GM21825 (cell line): ENCODE data around the gene PCDHGB6.
"Not testable (repeated sequence)": the region's sequence is repeated elsewhere in the genome, so short reads cannot be mapped to it uniquely, and the experiment has no call there.

ENCODE experiments used
- ATAC-seq: cut with Tn5 transposase; IDR thresholded peaks from one replicate; pipeline ENCODE4 v1.9.1; 2021; ENCODE audit warnings: mild to moderate bottlenecking, moderate library complexity; ENCODE audit not compliant: unreplicated experiment

PCDHGB6 gene

DNA sequence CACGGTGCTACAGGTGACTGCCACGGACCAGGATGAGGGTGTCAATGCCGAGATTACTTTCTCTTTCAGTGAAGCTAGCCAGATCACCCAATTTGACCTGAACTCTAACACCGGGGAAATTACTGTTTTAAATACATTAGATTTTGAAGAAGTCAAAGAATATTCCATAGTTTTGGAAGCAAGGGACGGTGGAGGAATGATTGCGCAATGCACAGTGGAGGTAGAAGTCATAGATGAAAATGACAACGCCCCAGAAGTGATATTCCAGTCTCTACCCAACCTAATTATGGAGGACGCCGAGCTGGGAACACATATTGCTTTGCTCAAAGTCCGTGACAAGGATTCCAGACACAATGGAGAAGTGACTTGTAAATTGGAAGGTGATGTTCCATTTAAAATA is 19.2 kb upstream of the PCDHGB6 start:
- ATAC-seq, result no peak

DNA sequence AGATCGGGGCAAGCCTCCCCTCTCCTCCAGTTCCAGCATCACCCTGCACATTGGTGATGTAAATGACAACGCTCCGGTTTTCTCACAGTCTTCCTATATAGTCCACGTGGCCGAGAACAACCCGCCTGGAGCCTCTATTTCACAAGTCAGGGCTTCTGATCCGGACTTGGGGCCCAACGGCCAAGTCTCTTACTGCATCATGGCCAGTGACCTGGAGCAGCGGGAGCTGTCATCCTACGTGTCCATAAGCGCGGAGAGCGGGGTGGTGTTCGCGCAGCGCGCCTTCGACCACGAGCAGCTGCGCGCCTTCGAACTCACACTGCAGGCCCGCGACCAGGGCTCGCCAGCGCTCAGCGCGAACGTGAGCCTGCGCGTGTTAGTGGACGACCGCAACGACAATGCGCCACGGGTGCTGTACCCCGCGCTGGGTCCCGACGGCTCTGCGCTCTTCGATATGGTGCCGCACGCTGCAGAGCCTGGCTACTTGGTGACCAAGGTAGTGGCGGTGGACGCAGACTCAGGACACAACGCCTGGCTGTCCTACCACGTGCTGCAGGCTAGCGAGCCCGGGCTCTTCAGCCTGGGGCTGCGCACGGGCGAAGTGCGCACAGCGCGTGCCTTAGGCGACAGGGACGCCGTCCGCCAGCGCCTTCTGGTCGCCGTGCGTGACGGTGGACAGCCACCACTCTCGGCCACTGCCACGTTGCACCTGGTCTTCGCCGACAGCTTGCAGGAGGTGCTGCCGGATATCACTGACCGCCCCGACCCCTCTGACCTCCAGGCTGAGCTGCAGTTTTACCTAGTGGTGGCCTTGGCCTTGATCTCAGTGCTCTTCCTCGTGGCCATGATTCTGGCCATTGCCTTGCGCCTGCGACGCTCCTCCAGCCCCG is 18.4 kb upstream of the PCDHGB6 start:
- ATAC-seq, result no peak

DNA sequence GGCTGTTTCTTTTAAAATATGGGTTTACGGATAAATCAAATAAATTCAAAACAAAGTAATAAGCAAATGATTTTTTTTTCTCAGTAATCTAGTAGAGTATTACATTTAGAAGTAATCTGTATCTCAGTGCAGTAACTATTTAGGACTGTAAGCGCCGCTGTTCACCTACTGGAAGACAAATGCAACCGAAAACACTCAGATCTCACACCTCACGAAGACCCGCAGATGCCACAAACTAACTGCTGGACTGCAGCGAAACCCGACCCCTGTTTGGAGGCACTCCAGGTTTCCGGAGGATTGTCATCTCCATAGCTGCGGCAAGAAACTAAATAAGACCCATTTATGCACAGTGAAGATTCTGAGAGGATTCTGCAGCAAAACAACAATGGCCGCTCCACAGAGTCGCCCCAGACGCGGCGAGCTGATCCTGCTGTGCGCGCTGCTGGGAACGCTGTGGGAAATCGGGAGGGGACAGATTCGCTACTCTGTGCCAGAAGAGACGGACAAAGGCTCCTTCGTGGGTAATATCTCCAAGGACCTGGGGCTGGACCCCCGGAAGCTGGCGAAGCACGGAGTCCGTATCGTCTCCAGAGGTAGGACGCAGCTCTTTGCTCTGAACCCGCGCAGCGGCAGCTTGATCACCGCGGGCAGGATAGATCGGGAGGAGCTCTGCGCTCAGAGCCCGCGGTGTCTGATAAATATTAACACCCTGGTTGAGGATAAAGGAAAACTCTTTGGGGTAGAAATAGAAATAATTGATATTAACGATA is 15.2 kb upstream of the PCDHGB6 start, which contains the start of gene PCDHGA8:
Gene PCDHGA8 (plus strand): TSS at position 205 of the 770 bp plus-strand sequence. CDS start 181 bp downstream, at position 386.
- no peak for ATAC-seq

DNA sequence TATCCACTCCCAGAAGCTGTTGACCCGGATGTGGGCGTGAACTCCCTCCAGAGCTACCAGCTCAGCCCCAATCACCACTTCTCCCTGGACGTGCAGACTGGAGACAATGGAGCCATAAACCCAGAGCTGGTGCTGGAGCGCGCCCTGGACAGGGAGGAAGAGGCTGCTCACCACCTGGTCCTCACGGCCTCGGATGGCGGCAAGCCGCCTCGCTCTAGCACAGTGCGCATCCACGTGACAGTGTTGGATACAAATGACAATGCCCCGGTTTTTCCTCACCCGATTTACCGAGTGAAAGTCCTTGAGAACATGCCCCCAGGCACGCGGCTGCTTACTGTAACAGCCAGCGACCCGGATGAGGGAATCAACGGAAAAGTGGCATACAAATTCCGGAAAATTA is 14.6 kb upstream of the PCDHGB6 start:
- ATAC-seq, result no peak

DNA sequence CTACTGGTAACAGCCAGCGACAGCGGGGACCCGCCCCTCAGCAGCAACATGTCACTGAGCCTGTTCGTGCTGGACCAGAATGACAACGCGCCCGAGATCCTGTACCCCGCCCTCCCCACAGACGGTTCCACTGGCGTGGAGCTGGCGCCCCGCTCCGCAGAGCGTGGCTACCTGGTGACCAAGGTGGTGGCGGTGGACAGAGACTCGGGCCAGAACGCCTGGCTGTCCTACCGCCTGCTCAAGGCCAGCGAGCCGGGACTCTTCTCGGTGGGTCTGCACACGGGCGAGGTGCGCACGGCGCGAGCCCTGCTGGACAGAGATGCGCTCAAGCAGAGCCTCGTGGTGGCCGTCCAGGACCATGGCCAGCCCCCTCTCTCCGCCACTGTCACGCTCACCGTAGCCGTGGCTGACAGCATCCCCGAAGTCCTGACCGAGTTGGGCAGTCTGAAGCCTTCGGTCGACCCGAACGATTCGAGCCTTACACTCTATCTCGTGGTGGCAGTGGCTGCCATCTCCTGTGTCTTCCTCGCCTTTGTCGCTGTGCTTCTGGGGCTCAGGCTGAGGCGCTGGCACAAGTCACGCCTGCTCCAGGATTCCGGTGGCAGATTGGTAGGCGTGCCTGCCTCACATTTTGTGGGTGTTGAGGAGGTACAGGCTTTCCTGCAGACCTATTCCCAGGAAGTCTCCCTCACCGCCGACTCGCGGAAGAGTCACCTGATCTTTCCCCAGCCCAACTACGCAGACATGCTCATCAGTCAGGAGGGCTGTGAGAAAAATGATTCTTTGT is 13.2 kb upstream of the PCDHGB6 start:
- ATAC-seq, result not testable (repeated sequence)

DNA sequence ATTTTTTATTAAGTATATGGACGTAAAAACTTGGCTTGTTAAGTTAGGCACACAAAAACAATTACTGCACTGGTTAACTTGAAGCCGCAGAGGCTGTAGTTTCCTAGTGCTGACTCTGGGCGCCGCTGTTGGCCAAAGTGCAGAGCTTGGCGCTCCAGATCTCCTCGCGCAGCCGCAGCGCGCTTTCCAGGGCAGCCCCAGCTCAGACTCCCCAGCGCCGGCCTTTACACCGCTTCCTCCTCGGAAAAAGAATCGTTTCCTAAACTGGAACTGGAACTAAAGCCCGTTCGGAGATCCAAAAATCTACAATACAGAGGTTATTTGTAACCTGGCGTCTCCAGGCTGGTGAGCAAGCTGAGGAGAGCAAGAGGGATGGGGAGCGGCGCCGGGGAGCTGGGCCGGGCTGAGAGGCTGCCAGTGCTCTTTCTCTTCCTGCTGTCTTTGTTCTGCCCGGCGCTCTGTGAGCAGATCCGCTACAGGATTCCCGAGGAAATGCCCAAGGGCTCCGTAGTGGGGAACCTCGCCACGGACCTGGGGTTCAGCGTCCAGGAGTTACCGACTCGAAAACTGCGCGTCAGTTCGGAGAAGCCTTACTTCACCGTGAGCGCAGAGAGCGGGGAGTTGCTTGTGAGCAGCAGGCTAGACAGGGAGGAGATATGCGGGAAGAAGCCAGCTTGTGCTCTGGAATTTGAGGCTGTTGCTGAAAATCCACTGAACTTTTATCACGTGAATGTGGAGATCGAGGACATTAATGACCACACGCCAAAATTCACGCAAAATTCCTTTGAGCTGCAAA is 9.9 kb upstream of the PCDHGB6 start, which contains the start of gene PCDHGB5:
Gene PCDHGB5 (plus strand): TSS at position 192 of the 796 bp plus-strand sequence. CDS start 181 bp downstream, at position 373.
- ATAC-seq, result peak; percentile 74

DNA sequence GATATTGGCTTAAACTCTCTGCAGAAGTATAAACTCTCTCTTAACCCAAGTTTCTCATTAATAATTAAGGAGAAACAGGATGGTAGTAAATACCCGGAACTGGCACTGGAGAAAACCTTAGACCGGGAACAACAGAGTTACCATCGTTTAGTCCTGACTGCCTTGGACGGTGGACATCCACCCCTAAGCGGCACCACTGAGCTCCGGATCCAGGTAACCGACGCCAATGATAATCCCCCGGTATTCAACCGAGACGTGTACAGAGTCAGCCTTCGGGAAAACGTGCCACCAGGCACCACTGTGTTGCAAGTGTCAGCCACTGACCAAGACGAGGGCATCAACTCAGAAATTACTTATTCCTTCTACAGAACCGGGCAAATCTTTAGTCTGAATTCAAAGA is 9.2 kb upstream of the PCDHGB6 start:
- ATAC-seq, result no peak

DNA sequence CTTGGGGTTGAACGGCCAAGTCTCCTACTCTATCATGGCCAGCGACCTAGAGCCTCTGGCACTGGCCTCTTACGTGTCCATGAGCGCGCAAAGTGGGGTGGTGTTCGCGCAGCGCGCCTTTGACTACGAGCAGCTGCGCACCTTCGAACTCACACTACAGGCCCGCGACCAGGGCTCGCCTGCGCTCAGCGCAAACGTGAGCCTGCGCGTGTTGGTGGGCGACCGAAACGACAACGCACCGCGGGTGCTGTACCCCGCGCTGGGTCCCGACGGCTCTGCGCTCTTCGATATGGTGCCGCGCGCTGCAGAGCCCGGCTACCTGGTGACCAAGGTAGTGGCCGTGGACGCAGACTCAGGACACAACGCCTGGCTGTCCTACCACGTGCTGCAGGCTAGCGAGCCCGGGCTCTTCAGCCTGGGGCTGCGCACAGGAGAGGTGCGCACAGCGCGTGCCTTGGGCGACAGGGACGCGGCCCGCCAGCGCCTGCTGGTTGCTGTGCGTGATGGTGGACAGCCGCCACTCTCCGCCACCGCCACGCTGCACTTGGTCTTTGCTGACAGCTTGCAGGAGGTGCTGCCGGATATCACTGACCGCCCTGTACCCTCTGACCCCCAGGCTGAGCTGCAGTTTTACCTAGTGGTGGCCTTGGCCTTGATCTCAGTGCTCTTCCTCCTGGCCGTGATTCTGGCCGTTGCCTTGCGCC is 8.1 kb upstream of the PCDHGB6 start:
- no peak for ATAC-seq

DNA sequence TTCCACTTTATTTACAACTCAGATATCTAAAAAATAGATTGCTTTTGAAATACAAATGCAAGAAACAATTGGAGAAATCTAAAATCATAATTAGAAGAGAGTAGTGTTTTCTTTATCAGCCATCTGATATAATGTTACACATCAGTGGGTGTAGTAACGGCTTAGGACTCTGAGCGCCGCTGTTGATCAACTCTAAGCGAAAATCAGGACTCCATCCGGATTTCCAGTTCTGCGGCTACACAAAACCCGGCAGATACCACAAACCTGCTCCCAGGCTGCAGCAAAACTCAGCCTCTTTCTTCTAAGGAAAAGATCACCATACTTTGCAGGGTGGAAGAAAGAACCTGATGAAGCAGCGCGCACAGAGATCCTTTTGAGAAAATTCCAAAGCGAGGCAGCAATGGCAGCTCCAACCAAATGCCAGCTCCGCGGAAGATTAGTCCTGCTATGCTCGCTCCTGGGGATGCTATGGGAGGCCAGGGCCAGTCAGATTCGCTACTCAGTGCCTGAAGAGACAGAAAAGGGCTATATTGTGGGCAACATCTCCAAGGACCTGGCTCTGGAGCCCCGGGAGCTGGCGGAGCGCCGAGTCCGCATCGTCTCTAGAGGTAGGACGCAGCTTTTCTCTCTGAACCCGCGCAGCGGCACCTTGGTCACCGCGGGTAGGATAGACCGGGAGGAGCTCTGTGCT is 5.1 kb upstream of the PCDHGB6 start, which contains the start of gene PCDHGA9:
Gene PCDHGA9 (plus strand): TSS at position 226 of the 691 bp plus-strand sequence. CDS start 175 bp downstream, at position 401.
- no peak for ATAC-seq

DNA sequence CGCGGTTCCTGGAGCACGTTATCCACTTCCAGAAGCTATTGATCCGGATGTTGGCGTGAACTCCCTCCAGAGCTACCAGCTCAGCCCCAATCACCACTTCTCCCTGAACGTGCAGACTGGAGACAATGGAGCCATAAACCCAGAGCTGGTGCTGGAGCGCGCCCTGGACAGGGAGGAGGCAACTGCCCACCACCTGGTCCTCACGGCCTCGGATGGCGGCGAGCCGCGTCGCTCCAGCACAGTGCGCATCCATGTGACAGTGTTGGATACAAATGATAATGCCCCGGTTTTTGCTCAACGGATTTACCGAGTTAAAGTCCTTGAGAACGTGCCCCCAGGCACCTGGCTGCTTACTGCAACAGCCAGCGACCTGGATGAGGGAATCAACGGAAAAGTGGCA is 4.4 kb upstream of the PCDHGB6 start:
- ATAC-seq, result no peak

DNA sequence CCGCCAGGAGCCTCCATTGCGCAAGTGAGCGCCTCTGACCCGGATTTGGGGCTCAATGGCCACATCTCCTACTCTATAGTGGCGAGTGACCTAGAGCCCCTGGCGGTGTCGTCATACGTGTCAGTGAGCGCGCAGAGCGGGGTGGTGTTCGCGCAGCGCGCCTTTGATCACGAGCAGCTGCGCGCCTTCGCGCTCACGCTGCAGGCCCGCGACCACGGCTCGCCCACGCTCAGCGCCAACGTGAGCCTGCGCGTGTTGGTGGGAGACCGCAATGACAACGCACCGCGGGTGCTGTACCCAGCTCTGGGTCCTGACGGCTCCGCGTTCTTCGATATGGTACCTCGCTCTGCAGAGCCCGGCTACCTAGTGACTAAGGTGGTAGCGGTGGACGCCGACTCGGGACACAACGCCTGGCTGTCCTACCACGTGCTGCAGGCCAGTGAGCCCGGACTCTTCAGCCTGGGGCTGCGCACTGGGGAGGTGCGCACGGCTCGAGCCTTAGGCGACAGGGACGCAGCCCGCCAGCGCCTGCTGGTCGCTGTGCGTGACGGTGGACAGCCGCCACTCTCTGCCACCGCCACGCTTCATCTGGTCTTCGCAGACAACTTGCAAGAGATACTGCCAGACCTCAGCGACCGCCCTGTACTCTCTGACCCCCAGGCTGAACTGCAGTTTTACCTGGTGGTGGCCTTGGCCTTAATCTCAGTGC is 1.9 kb downstream of the PCDHGB6 start:
- no peak for ATAC-seq

DNA sequence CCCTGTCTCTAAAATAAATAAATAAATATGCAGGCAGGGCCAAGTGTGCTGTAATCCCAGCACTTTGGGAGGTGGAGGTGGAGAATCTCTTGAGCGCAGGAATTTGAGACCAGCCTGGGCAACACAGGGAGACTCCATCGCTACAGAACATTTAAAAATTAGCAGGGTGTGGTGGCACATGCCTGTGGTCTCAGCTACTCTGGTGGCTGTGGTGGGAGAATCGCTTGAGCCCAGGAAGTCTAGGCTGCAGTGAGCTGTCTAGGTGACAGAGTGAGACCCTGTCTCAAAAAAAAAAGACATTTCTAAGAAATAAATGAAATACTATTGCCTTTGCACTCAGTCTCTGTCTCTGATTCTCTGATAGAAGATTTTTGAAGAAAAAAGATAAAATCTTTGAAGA is 3.8 kb downstream of the PCDHGB6 start:
- ATAC-seq, result no peak

DNA sequence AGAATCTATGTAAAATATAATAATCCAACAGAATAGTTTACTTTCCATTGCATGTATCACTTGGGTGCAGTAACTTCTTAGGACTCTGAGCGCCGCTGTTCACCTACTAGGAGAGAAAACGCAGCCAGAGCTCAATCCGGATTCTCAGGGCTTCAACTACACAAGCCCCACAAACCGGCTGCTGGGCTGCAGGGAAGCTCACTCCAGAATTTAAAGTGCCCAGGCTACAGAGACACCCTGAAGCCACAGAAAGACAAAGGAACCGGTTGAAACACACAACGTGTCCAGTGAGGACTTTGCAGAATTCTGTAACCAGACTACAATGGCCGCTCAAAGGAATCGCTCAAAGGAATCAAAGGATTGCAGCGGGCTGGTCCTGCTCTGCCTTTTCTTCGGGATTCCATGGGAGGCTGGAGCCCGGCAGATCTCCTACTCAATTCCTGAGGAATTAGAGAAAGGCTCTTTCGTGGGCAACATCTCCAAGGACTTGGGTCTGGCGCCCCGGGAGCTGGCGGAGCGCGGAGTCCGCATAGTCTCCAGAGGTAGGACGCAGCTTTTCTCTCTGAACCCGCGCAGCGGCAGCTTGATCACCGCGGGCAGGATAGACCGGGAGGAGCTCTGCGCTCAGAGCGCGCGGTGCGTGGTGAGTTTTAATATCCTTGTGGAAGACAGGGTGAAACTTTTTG is 5.2 kb downstream of the PCDHGB6 start, which contains the start of gene PCDHGA10:
Gene PCDHGA10 (plus strand): TSS at position 134 of the 686 bp plus-strand sequence. CDS start 189 bp downstream, at position 323.
- peak; percentile 66 for ATAC-seq

DNA sequence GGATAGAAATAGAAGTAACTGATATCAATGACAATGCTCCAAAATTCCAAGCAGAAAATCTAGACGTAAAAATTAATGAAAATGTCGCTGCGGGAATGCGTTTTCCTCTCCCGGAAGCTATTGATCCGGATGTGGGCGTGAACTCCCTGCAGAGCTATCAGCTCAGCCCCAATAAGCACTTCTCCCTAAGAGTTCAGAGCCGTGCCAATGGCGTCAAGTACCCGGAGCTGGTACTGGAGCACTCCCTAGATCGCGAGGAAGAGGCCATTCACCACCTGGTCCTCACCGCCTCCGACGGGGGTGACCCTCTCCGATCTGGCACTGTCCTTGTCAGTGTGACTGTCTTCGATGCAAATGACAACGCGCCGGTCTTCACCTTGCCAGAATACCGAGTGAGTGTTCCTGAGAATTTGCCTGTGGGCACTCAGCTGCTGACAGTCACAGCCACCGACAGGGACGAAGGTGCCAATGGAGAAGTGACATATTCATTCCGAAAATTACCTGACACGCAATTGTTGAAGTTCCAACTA is 5.8 kb downstream of the PCDHGB6 start:
- ATAC-seq, result no peak

DNA sequence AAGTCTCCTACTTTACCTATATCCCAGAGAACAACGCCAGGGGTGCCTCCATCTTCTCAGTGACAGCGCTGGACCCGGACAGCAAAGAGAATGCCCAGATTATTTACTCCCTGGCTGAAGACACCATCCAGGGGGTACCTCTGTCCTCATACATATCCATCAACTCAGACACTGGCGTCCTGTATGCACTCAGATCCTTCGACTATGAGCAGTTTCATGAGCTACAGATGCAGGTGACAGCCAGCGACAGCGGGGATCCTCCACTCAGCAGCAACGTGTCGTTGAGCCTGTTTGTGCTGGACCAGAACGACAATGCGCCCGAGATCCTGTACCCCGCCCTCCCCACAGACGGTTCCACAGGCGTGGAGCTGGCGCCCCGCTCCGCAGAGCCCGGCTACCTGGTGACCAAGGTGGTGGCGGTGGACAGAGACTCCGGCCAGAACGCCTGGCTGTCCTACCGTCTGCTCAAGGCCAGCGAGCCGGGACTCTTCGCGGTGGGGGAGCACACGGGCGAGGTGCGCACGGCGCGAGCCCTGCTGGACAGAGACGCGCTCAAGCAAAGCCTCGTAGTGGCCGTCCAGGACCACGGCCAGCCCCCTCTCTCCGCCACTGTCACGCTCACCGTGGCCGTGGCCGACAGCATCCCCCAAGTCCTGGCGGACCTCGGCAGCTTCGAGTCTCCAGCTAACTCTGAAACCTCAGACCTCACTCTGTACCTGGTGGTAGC is 6.9 kb downstream of the PCDHGB6 start:
- not testable (repeated sequence) for ATAC-seq

DNA sequence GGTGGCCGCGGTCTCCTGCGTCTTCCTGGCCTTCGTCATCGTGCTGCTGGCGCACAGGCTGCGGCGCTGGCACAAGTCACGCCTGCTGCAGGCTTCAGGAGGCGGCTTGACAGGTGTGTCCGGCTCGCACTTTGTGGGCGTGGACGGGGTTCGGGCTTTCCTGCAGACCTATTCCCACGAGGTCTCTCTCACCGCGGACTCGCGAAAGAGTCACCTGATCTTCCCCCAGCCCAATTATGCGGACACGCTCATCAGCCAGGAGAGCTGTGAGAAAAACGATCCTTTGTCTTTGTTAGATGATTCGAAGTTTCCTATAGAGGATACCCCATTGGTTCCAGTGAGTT is 7.4 kb downstream of the PCDHGB6 start:
- ATAC-seq, result not testable (repeated sequence)
